Thyroid gland (tissue), 4 donors: ENCODE data around the gene OR2T27. TPM values are rescaled to one million over a fixed set of nuclear protein-coding genes. Genes with fewer than 3 reads are reported as not detected.

Experiments
- DNase-seq, 2 donors: peaks; one replicate each; pipeline ENCODE4 v3.0.0-alpha.2; 2019
- H3K27ac ChIP-seq, 3 donors: fragments of 200-600 bp; sonication (generic); 1 replicate in 2 of 3; 2 replicates in 1 of 3; pipeline ENCODE4 v1.5.1; 2016 to 2019; ENCODE audit warnings: mild to moderate bottlenecking in 1 of 3, moderate library complexity in 1 of 3
- H3K27me3 ChIP-seq: fragments of 200-600 bp; sonication (generic); one replicate; pipeline ENCODE4 v1.5.1; 2019
- H3K36me3 ChIP-seq, 2 donors: fragments of 200-600 bp; sonication (generic); one replicate each; pipeline ENCODE4 v1.5.1; 2016 to 2019
- H3K4me1 ChIP-seq, 2 donors: fragments of 200-600 bp; sonication (generic); one replicate each; pipeline ENCODE4 v1.5.1; 2017 to 2019
- H3K4me3 ChIP-seq, 3 donors: fragments of 200-600 bp; sonication (generic); replicated peaks in 1 of 3; 1 replicate in 2 of 3; 2 replicates in 1 of 3; pipeline ENCODE4 v1.5.1; 2016; ENCODE audit warnings: mild to moderate bottlenecking in 1 of 3
- H3K9me3 ChIP-seq: fragments of 200-600 bp; sonication (generic); one replicate; pipeline ENCODE4 v1.5.1; 2017
- POLR2A ChIP-seq, 2 donors: fragments of 450-650 bp; IDR thresholded peaks; one replicate each; pipeline ENCODE4 v1.6.1; 2017; ENCODE audit warnings: antibody characterized with exemption in 2 of 2, mild to moderate bottlenecking in 2 of 2, moderate library complexity in 1 of 2
- WGBS, 2 donors: methylation state at CpG; one replicate each; pipeline ENCODE4 v1.1.5; 2017; 5-methylcytosine and 5-hydroxymethylcytosine counted together
- intact Hi-C: fragments of 100-400 bp; cut with DNase I; formaldehyde crosslinking; loops from one replicate; pipeline ENCODE4 v1.15.1; 2023
- total RNA-seq, 4 donors: library from RNA; depleted of rRNA; stranded (reverse); fragments of >200 nt; gene quantifications; one replicate each; pipeline ENCODE4 v1.2.3, GENCODE V29; 2016
- TF ChIP-seq, protein P1 (sequence below), 6 experiments: fragments of 200-600 bp in 3 of 6; fragments of 450-650 bp in 3 of 6; sonication (generic) in 3 of 6; IDR thresholded peaks; one replicate each; pipeline ENCODE4 v1.5.1; 2016 to 2019; ENCODE audit warnings: antibody characterized with exemption in 6 of 6, mild to moderate bottlenecking in 2 of 6, inconsistent platforms in 1 of 6, moderate library complexity in 1 of 6

OR2T27 gene
- total RNA-seq, 4 donors from 2014 or later = not detected

DNA sequence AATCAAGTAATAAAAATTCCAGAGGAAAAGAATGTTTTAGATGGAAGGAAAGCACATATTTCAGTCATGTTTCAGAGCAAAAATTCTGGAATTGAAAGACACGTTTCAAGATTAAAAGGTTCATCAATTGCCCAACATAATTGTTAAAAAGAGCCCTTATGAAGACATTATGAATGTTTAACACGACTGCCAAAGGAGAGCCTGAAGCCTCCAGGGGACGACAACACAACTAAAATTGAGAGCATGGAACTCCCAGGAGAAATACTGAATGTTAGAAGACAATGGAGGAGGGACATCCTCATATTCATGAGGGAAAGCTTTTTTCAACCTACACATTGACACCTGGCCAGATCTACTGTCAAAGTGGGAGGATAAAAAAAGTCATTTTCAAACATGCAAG is 36.5 kb downstream of the OR2T27 start:
- Histone ChIP-seq H3K4me3 (no peak overlapping the region), H3K9me3 (no peaks in the 10 kb centered on the region), H3K27me3 (no peaks in the 10 kb centered on the region), H3K4me1 (no peaks in the 10 kb centered on the region), H3K27ac (no peak overlapping the region), H3K36me3 (no peaks in the 10 kb centered on the region)
- TF ChIP-seq POLR2A (IDR thresholded peaks at IDR 0.05) = no peak
- TF ChIP-seq, protein P1, sequence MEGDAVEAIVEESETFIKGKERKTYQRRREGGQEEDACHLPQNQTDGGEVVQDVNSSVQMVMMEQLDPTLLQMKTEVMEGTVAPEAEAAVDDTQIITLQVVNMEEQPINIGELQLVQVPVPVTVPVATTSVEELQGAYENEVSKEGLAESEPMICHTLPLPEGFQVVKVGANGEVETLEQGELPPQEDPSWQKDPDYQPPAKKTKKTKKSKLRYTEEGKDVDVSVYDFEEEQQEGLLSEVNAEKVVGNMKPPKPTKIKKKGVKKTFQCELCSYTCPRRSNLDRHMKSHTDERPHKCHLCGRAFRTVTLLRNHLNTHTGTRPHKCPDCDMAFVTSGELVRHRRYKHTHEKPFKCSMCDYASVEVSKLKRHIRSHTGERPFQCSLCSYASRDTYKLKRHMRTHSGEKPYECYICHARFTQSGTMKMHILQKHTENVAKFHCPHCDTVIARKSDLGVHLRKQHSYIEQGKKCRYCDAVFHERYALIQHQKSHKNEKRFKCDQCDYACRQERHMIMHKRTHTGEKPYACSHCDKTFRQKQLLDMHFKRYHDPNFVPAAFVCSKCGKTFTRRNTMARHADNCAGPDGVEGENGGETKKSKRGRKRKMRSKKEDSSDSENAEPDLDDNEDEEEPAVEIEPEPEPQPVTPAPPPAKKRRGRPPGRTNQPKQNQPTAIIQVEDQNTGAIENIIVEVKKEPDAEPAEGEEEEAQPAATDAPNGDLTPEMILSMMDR (IDR thresholded peaks at IDR 0.05) = peak in 5 of 6 experiments; percentile 25 to 71 (median 43)
- 2 to 4% methylated on average over 3 of the region's 3 CpGs for WGBS, 2 donors
- intact Hi-C loops = loop anchor here (5.0 kb wide), 1 partner anchor 188 kb away; no protein-coding TSS in a partner anchor
- peak; percentile 39 to 74 for DNase-seq

DNA sequence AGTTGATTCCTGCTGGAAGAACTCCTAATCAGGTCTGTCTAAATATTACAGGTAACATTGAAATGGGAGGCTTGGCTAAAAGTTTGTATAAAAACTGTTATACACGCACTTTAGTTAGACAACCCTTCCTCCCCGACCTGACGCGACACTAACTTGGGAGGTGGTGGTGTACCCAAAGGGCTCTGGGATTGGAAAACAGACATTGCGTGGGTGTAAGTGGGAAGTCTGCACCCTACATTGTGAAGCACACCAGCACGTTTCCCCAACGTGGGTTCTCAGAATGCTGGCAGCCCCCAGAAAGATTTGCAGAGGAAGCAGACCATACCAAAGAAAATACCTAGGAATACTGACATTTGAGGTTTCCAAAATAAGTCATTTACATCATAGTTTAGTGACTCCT is 37.2 kb downstream of the OR2T27 start:
- no peak for TF ChIP-seq POLR2A (IDR thresholded peaks at IDR 0.05)
- TF ChIP-seq, protein P1 (IDR thresholded peaks at IDR 0.05) = no peak
- Histone ChIP-seq H3K27me3 (no peaks in the 10 kb centered on the region), H3K4me1 (no peaks in the 10 kb centered on the region), H3K4me3 (no peak overlapping the region), H3K27ac (no peak overlapping the region), H3K36me3 (no peaks in the 10 kb centered on the region), H3K9me3 (no peaks in the 10 kb centered on the region)
- no peak for DNase-seq
- intact Hi-C loops = loop anchor here (5.0 kb wide), 1 partner anchor 189 kb away; no protein-coding TSS in a partner anchor
- WGBS, 2 donors = 69 to 76% methylated on average over 7 of the region's 7 CpGs

DNA sequence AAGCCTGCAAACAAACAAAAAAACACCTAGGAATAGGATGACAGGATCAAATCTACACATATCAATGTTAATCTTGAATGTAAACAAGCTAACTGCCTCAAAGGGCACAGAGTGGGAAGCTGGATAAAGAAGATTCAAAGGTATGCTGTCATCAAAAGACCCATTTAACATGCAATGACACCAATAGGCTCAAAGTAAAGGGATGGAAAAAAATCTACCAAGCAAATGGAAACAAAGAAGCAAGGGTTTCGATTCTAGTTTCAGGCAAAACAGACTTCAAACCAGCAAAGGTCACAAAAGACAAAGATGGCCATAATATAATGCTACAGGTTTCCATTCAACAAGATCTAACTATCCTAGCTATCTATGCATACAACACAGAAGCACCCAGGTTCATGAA is 41.6 kb downstream of the OR2T27 start:
- H3K36me3 ChIP-seq = no peaks in the 10 kb centered on the region
- H3K4me3 ChIP-seq = no peak overlapping the region
- no peaks in the 10 kb centered on the region for H3K27me3 ChIP-seq
- TF ChIP-seq, protein P1 (IDR thresholded peaks at IDR 0.05) = no peak
- no peak for TF ChIP-seq POLR2A (IDR thresholded peaks at IDR 0.05)
- no peak overlapping the region for H3K27ac ChIP-seq
- WGBS, 2 donors = 74 to 88% methylated on average over 1 of the region's 1 CpG
- no peaks in the 10 kb centered on the region for H3K9me3 ChIP-seq
- H3K4me1 ChIP-seq = no peaks in the 10 kb centered on the region
- intact Hi-C loops = no loop called here
- DNase-seq = no peak

DNA sequence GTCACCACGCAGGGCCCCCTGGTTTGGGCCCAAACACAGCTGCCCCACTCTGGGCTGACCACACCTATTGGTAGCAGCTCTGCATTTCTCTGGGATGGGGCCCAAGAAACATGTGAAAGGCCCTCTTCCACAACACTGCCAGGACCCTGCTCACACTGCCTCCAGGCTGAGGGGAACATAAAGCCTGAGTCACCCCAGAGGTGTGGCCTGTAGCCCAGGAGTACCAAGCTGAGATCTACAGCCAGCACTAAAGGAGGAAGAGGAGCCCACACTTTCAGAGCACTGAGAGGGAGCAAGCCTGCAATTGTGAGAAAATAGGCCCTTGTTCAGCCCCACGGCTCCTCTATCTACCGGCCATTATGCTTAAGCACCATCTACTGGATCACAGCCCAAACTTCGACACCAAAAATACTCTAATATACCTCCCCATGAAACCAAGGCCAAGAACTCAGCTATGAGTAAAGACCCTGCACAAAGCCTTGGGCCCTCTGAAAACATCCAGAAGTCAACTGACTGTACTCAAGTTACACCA is 43.4 kb downstream of the OR2T27 start:
- no peak for TF ChIP-seq POLR2A (IDR thresholded peaks at IDR 0.05)
- TF ChIP-seq, protein P1 (IDR thresholded peaks at IDR 0.05) = no peak
- intact Hi-C loops = no loop called here
- no peak overlapping the region for H3K27ac ChIP-seq
- no peak overlapping the region for H3K4me3 ChIP-seq
- H3K27me3 ChIP-seq = no peaks in the 10 kb centered on the region
- H3K9me3 ChIP-seq = no peaks in the 10 kb centered on the region
- no peaks in the 10 kb centered on the region for H3K4me1 ChIP-seq
- WGBS, 2 donors = 57 to 76% methylated on average over 4 of the region's 4 CpGs
- no peak for DNase-seq
- no peaks in the 10 kb centered on the region for H3K36me3 ChIP-seq

DNA sequence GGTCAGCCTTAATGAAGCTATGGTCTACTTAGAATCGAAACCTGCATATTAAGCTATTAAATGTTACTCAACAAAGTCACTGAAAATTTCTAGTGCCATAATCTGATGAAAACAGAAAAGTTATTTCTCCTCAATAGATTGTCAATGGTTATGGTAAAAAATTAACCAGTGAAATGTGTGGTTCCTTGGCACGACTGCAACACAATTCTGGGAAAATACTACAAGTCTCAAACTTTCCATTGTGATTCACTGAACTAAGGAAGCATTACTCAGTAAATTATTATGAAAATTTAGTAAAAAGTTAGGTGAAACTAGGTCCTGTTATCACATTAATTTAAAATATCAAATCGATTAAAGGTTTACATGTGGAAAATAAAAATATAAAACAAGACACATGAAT is 45.0 kb downstream of the OR2T27 start:
- Histone ChIP-seq H3K27ac (no peak overlapping the region), H3K9me3 (no peaks in the 10 kb centered on the region), H3K4me1 (no peaks in the 10 kb centered on the region), H3K27me3 (no peaks in the 10 kb centered on the region), H3K4me3 (no peak overlapping the region), H3K36me3 (no peaks in the 10 kb centered on the region)
- 52 to 57% methylated on average over 3 of the region's 3 CpGs for WGBS, 2 donors
- TF ChIP-seq, protein P1 (IDR thresholded peaks at IDR 0.05) = no peak
- TF ChIP-seq POLR2A (IDR thresholded peaks at IDR 0.05) = no peak
- intact Hi-C loops = no loop called here
- no peak for DNase-seq

Other genes with a start within 250 kb of the OR2T27 start
- gene OR2T2, start 209.9 kb downstream of the OR2T27 start, total RNA-seq = not detected
- gene OR2T3, start 182.2 kb downstream of the OR2T27 start, total RNA-seq = not detected
- gene OR2T5, start 166.9 kb downstream of the OR2T27 start, total RNA-seq = not detected
- not detected for gene OR2G6, start 147.5 kb downstream of the OR2T27 start, total RNA-seq
- not detected for gene OR2T29, start 92.8 kb downstream of the OR2T27 start, total RNA-seq
- gene OR2T34, start 80.8 kb downstream of the OR2T27 start, total RNA-seq = not detected
- gene OR2T10, start 57.8 kb downstream of the OR2T27 start, total RNA-seq = not detected
- not detected for gene OR2T11, start 20.4 kb downstream of the OR2T27 start, total RNA-seq
- not detected for gene OR2T35, start 10.2 kb downstream of the OR2T27 start, total RNA-seq
- gene OR14I1, start 47.2 kb upstream of the OR2T27 start, total RNA-seq = not detected
- gene LYPD8, start 100.2 kb upstream of the OR2T27 start, total RNA-seq = not detected
- gene SH3BP5L, start 170.4 kb upstream of the OR2T27 start, total RNA-seq = 10 to 100 TPM; 25.2 to 32.0 (median 30.0) TPM
- gene ZNF672, start 182.7 kb upstream of the OR2T27 start, total RNA-seq = 10 to 100 TPM; 43.5 to 82.2 (median 53.7) TPM
- gene ZNF692, start 203.6 kb upstream of the OR2T27 start, total RNA-seq = 10 to 100 TPM; 17.2 to 59.7 (median 34.1) TPM